ENCODE measurements around the gene SGSM2. TPM values are rescaled to one million over a fixed set of nuclear protein-coding genes. Genes with fewer than 3 reads are reported as not detected.

Gene SGSM2
- total and polyA plus RNA-seq, 2 of the 13 experiments (the other 11 are each of a cell fraction or from before 2014, with no cell fraction given): 30.4 to 51.3 TPM

DNA sequence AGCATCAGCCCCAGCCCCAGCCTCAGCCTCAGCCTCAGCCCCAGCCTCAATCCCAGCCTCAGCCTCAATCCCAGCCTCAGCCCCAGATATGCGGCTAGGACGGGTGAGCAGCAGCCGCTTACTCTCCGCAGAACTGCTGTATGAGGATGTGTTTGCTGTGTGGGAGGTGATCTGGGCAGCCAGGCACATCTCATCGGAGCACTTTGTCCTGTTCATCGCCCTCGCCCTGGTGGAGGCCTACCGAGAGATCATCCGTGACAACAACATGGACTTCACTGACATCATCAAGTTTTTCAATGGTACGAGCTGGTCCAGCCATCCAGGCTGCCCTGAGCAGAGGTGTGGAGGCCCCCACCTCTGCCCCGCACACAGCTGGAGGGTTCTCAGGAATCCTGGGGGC lies 41.6 kb downstream of the SGSM2 start:
- Histone ChIP-seq H3K4me2 (ENCODE audit: low read depth, low read length) (no peak overlapping the region), H4K20me1 (ENCODE audit: insufficient read depth, low read length) (0 out of 2 replicates have a peak, but pooled peaks cover 3% of the 10 kb centered on the region), H3K36me3 (replicated peaks in 1 of 2; ENCODE audit: control insufficient read depth in 1 of 2, insufficient read depth in 2 of 2, low read length in 2 of 2) (peaks cover 5 to 8% of the 10 kb centered on the region in 2 experiments; a peak in 3 of 5 replicates), H3K27ac (ENCODE audit: extremely low read length, insufficient read depth, low read length) (no peak overlapping the region), H3K9ac (ENCODE audit: insufficient read depth, low read depth, low read length) (no peak overlapping the region), H3K79me2 (ENCODE audit: insufficient read depth, low read length) (no peaks in the 10 kb centered on the region), H2AFZ (ENCODE audit: low read length) (no peak overlapping the region), H3K9me3 (ENCODE audit: low read length) (no peaks in the 10 kb centered on the region), H3K27me3 (ENCODE audit: control insufficient read depth in 1 of 2, insufficient read depth in 2 of 2, low read length in 2 of 2) (no peaks in the 10 kb centered on the region), H3K4me3 (replicated peaks in 1 of 3; ENCODE audit: insufficient read depth in 1 of 3, low read depth in 2 of 3, low read length in 3 of 3) (no peak overlapping the region), H3K4me1 (ENCODE audit: insufficient read depth, low read length) (peaks cover 13% of the 10 kb centered on the region)
- intact Hi-C loops (cut with micrococcal nuclease; ENCODE audit: unreplicated experiment) (no loop called here), in situ Hi-C loops (cut with HindIII; ENCODE audit: extremely low pct_ligation_motif_present, low pct_unique_long_range_greater_than_20kb) (loop anchor here (5.0 kb wide), 1 partner anchor 33 kb away; no protein-coding TSS in a partner anchor)
- no peak for FAIRE-seq
- BruUV-seq (replicated peaks): no TSS peak
- TF ChIP-seq ZXDC (CRISPR knock-in tag; IDR thresholded peaks at IDR 0.05) (no peak), ZFP41 (CRISPR knock-in tag; IDR thresholded peaks at IDR 0.05; ENCODE audit: borderline replicate concordance) (no peak), ZNF724P (CRISPR knock-in tag; IDR thresholded peaks at IDR 0.05; ENCODE audit: borderline replicate concordance) (no peak), ZNF580 (CRISPR knock-in tag; IDR thresholded peaks at IDR 0.05; ENCODE audit: borderline replicate concordance, low read depth) (no peak), ZNF383 (CRISPR knock-in tag; IDR thresholded peaks at IDR 0.05; ENCODE audit: borderline replicate concordance) (no peak), THYN1 (CRISPR knock-in tag; IDR thresholded peaks at IDR 0.05; ENCODE audit: borderline replicate concordance, low read depth) (no peak), ZNF709 (CRISPR knock-in tag; IDR thresholded peaks at IDR 0.05) (no peak), PHF21A (CRISPR knock-in tag; IDR thresholded peaks at IDR 0.05) (no peak), SETDB1 (CRISPR knock-in tag; IDR thresholded peaks at IDR 0.05; ENCODE audit: borderline replicate concordance) (no peak)
- TF ChIP-seq, protein P1, sequence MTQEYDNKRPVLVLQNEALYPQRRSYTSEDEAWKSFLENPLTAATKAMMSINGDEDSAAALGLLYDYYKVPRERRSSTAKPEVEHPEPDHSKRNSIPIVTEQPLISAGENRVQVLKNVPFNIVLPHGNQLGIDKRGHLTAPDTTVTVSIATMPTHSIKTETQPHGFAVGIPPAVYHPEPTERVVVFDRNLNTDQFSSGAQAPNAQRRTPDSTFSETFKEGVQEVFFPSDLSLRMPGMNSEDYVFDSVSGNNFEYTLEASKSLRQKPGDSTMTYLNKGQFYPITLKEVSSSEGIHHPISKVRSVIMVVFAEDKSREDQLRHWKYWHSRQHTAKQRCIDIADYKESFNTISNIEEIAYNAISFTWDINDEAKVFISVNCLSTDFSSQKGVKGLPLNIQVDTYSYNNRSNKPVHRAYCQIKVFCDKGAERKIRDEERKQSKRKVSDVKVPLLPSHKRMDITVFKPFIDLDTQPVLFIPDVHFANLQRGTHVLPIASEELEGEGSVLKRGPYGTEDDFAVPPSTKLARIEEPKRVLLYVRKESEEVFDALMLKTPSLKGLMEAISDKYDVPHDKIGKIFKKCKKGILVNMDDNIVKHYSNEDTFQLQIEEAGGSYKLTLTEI (CRISPR knock-in tag; conservative IDR thresholded peaks at IDR 0.05): no peak
- ATAC-seq: no peak
- CTCF ChIA-PET (ENCODE audit: low intra/inter-chr PET ratio, low total read pairs): no interaction called here
- DNase-seq (ENCODE audit: low spot score): no peak
- POLR2A ChIA-PET: no interaction called here
- 92% methylated on average over 10 of the region's 11 CpGs for WGBS (ENCODE audit: low lambda C conversion rate)

Data from HepG2 (cell line).